Measurements from ENCODE around the gene PSD.

PSD gene

GRCh38 chr10:102399217-102400021 lies 19.2 kb downstream of the PSD start (continued):
- TF ChIP-seq KLF1 (tag by site-specific recombination; IDR thresholded peaks at IDR 0.05) (peak; percentile 68; the same call in 1 of the 2 replicates), SETDB1 (IDR thresholded peaks at IDR 0.05; ENCODE audit: insufficient read length, low read length) (no peak), ZFP41 (tag by site-specific recombination; IDR thresholded peaks at IDR 0.05; ENCODE audit: borderline replicate concordance) (no peak), ZFP37 (tag by site-specific recombination; IDR thresholded peaks at IDR 0.05) (peak; percentile 97), ZNF239 (tag by site-specific recombination; IDR thresholded peaks at IDR 0.05) (no peak), ZBTB6 (tag by site-specific recombination; IDR thresholded peaks at IDR 0.05) (peak; percentile 71; the same call in 1 of the 2 replicates), ZSCAN5A (tag by site-specific recombination; IDR thresholded peaks at IDR 0.05) (peak; percentile 85), PRDM2 (tag by site-specific recombination; IDR thresholded peaks at IDR 0.05; ENCODE audit: borderline replicate concordance) (no peak), ZNF596 (tag by site-specific recombination; IDR thresholded peaks at IDR 0.05) (no peak), WT1 (tag by site-specific recombination; IDR thresholded peaks at IDR 0.05) (peak; percentile 32; the same call in 1 of the 2 replicates), ZNF776 (tag by site-specific recombination; IDR thresholded peaks at IDR 0.05; ENCODE audit: borderline replicate concordance) (no peak), ZNF391 (tag by site-specific recombination; IDR thresholded peaks at IDR 0.05; ENCODE audit: borderline replicate concordance, low read depth) (peak; percentile 96), ZNF26 (tag by site-specific recombination; IDR thresholded peaks at IDR 0.05) (no peak), ZBTB17 (tag by site-specific recombination; IDR thresholded peaks at IDR 0.05) (peak; percentile 96), ZNF354C (tag by site-specific recombination; IDR thresholded peaks at IDR 0.05; ENCODE audit: borderline replicate concordance, low read depth) (no peak), ZNF658 (tag by site-specific recombination; IDR thresholded peaks at IDR 0.05) (no peak), ZNF157 (tag by site-specific recombination; IDR thresholded peaks at IDR 0.05) (no peak), ZBTB48 (tag by site-specific recombination; IDR thresholded peaks at IDR 0.05) (peak; percentile 91), SP3 (tag by site-specific recombination; IDR thresholded peaks at IDR 0.05) (peak; percentile 77; the same call in 1 of the 2 replicates), OSR2 (tag by site-specific recombination; IDR thresholded peaks at IDR 0.05) (peak; percentile 39; the same call in 1 of the 2 replicates), ZNF660 (tag by site-specific recombination; IDR thresholded peaks at IDR 0.05) (peak; percentile 90; the same call in 1 of the 2 replicates), ZNF585B (tag by site-specific recombination; IDR thresholded peaks at IDR 0.05) (no peak), ZNF169 (tag by site-specific recombination; IDR thresholded peaks at IDR 0.05) (no peak), KLF17 (tag by site-specific recombination; IDR thresholded peaks at IDR 0.05) (peak; percentile 98), ZNF138 (tag by site-specific recombination; IDR thresholded peaks at IDR 0.05; ENCODE audit: borderline replicate concordance) (no peak), ZBTB49 (tag by site-specific recombination; IDR thresholded peaks at IDR 0.05; ENCODE audit: low read depth) (no peak)

Data from HEK293 (cell line).